Measurements from ENCODE around the gene CHRDL2.

CHRDL2 gene

DNA sequence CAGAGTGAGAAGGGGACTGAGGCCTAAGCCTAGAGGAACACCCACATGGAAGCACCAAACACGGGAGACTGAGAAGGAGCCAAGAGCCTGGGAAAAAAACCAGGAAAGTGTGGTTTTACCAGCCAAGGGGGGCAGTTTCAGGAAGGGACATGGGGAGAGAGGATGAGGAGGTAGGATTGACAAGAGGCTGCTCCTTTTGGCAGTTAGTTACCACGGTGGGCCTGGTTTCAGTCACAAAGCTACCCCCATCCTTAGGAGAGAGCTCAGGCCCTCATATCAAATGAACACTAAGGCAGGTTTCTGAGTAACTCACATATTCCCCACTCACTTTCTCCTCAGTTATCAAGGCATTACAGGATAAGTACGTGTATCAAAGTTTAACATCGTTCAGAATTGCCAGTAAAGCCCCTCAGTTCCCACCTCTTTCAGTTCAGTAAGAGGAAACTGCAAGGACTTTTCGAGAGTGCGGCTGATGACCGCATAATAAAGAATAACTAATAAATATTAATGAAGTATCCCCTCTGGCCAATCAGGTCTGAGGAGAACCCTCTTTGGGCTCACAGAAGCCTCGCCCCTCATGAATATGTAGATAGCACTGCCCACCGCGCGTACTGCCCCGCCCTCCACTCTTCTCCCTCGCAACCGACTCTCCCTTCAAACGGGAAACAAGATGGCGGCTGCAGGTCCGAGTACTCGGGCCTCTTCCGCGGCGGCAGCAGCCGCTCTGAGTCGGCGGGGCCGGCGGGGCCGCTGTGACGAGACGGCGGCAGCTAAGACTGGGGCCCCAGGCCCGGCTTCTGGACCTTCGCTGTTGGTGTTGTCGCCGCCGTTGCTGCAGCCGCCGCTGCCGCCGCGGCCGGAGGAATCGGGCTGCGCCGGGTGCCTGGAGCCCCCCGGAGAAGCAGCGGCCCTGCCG, 17.2 kb upstream of the CHRDL2 start, which contains the start of gene RNF169:
Gene RNF169, plus strand, starts transcription at position 639 of the 916 bp plus-strand sequence. Its CDS starts 32 bp downstream, at position 671.
- peak; percentile 90 for DNase-seq

DNA sequence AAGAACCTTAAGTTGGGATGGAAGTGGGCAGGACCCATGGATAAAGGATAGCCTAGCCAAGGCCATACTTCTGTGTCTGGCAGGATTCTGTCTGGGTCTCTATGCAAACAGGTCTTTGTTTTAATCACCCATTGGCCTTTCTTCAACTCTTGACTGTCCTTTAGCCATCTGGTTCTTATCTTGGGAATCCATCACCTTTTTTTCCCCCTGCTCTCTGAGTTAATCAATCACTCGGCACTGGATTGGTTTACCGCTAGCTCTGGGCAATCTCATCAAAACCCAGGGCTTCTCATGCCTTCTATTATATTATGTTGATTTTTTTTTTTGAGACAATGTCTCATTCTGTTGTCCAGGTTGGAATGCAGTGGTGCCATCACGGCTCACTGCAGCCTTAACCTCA, 15.6 kb upstream of the CHRDL2 start:
- no peak for DNase-seq

DNA sequence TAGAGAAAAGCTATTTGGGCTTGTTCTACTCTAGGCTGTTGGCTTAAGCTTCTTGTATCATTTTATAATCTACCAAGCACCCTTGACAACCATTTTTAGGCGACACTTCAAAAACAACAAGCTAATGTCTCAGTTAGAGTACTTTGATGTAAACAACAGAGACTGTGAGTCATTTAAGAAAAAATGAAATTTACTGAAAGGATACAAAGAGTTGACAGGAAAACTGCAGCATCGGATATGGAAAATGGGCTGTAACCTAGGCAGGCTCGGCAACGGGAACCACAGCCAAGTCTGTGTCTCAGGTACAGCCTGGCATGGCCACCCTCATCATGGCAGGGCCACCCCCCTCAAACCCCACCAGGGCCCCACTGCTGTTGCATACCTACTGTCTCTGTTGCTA, 13.1 kb upstream of the CHRDL2 start:
- no peak for DNase-seq

DNA sequence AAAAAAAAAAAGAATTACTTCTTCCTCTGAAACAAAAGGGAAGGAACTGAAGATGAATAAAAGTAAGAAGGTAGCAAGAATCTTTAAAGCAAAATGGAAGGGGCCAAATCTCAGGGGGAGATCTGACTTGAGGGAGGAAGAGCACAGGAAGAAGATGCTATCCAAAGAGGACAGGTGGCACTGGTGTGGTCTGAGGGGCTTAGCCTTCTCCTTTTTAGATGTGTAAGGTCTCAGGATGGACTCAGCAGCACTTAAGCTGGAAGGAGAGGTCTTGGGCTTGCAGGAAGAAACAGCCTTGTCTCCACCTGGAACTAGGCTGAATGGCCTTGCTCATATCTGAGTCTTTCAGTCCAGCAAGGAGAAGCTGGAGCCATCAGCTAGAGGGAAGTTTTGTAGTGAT, 12.4 kb upstream of the CHRDL2 start:
- DNase-seq = no peak

DNA sequence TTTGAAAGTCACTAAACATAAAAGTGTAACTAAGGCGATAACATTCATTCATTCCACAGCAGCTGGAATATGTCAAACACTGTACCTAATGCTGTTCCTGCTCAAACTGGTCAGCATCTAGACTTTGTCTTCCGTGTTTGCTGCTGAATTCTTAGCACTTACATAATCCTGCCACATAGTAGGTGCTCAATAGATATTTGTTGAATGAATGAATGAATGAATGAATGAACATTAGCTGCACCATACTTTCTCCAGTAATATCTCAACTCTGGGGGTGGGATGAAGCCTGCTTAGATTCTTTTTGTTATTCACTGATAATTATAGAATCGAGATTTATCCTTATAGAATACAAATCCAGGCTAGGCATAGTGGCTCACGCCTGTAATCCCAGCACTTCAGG, 10.8 kb upstream of the CHRDL2 start:
- DNase-seq = no peak

DNA sequence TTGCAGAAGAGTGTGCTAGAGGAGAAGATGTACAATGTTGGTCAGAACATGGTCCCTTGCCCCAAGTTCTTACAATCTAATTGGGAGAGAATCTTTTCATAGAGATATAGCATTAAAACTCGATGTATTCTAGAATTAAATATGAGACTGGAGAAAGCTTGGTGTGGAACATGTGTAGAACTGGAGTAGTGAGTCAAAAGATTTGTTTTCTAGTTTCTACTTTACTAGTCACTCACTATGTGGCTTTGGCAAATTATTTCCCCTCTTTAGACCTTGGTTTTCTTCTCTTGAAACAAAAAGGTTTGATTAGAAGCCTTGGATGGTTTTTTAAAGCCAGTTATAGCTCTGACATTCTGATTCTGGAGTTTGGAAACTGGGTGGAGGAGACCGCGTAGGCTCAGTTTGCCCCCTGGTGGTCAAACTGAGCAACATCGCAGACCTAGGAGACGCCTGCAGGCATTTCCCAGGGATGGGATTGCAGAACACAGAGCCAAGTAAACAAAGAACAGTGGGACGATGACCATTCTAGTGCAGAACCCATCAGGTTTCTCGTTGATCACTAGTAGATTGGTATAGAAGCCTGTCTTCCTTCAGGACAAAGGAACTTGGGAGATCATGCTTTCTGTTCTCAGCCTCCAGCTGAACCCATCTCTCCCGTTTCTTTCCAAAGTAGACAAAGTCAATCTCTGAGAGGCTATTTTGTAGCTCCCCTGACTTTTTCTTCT, 8.5 kb upstream of the CHRDL2 start:
- no peak for DNase-seq

DNA sequence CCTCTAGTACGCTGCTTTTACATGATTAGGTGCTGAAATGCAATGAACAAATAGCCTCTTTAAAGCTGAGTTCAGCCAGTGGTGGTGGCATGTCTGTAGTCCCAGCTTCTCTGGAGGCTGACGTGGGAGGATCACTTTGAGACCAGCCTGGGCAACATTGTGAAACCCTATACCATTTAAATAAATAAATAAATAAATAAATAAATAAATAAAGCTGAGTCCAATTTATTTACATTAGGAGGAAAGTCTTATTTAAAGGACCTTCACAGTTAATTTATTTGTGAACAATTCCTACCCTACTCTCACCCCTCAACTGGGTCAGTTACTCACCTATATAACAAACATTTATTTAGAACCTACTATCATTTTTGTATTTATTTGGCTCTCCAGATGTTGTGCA, 4.8 kb upstream of the CHRDL2 start:
- DNase-seq = no peak

DNA sequence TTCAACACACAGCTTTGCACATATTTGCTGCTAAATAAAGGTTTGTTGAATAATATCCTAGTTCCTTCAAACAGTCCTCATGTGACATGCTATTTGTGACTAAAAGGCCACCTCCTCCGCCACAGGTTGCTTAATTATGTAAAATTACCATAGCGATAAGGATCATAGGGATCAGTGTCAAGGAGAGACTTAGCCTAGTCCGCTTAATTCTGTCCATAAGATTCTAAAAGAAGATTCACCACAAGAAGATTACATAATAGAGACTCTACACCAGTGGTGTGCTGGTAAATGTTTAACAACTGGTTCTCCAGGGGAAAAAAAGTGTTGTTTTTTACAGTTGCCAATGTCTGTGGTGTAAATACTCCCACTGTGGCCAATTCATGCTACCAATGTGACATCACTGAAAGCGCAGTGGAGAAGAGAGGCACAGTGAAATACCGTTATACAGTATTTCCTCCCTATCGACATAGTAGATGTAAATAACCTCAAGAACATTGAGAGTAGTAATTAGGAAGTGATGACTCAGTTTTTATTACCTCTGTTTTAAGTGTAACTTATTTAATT, 4.2 kb upstream of the CHRDL2 start:
- no peak for DNase-seq

DNA sequence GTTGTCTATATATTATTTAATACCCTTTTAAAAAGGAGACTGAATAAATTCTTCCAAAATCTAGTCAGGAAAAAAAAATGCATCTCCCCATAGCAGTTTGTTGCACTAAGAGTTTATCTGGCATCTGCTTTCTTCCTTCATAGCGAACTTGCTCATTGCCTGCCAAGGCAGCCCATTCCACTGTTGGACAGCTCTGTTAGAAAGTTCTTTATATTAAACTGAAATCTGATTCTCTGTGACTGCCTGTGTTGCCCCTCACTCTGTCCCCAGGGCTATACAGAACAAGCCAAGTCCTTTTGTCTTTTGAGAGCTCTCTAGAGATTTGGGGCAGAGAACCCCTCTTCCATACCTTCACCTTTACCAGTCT, 3.3 kb upstream of the CHRDL2 start:
- DNase-seq = no peak

DNA sequence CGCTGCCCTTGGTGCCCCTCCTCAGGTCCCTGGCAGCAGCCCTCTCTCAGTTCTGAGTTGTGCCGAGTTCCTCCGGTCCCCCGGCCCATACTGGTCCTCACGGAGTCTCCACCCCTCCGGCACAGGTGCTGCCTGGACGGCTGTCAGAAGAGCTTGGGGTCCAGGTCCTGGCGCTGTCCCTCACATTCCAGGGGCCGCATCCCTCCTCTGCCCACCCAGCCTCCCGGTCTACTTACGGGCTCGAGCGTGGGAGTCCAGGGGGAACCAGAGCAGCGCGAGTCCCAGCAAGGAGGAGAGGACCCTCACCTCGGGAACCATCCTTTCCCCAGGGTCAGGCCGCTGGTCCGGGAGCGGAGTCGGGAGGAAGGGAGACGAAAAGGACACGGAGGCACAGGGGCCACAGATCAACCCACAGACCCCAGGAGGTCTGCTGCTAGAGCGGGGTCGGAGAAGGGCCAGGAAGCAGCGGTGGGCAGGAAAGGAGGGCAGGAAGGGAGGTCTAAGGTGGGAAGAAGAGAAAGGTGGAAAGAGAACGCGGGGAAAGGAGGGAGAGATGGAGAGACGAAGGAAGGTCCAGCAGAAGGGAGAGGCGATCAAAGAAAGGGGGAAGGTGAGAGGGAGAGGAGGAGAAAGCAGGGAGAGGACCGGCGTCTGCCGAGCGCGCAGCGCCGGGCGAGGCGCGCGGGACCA, 510 bp downstream of the CHRDL2 start:
- no peak for DNase-seq

DNA sequence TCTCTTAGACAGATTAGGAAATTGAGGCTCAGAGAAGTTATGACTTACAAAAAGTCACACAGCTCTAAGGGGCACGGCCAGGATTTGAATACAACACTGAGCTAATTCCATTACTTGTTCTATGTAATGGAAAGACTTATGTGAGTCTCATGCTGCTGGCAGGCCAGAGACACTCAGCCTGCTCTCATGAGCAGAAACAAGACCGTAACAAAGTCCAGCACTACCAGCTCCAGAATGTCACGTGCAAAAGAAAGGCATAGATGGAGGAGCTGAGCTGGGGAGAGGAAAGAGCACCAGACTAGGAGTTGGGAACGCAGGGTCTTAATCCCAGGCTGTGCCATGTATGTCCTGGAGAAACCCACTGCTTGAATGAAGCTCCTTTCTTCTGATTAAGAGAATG, 1.8 kb downstream of the CHRDL2 start:
- DNase-seq = no peak

DNA sequence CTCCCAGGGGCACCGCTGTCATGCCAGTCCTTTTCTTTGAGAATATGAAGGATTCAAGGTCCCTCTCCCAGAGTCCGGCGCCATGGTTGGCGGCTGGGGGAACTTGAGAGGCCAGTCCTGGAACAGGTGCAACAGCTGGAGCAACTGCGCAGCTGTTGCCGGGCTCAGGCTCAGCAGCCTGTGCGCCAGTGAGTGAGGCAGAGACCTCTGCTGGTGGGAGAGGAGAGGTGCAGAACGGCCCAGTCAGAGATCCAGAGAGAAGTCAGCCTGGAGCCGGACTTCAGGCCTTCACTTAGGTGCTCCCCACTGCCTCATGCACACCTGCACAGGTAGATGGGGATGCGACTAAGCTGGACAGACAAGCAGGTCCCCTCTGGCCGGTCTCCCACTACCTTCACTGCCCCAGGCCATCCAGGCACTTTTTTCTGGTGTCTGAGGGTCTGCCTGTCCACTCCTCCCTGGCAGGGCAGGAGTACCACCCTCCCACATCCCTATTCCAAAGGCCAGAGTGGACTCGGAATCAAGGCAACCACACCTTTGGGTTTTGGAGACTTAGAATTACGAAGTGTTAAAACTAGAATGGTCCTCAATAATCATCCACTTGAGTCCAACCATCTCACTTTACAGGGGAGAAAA, 4.6 kb downstream of the CHRDL2 start:
- peak; percentile 58 for DNase-seq

DNA sequence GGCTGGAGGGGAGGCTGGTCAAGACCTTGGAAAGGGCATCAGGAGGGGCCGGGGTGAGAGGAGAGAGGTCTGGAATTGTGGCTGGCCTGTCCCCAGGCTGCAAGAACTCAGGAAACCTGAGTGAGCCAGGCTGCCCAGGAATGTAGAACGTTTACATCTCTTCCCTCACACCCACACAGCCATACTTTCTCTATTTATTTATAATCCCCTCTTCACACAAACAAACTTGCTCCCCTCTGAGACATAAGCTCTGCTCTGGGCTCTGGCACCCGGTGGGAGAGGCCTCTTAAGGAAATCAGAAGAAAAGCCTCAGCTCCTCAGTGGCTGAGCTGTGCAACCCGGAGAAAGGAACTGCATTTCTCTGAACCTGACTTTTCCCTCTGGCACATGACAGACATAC, 5.5 kb downstream of the CHRDL2 start:
- no peak for DNase-seq

DNA sequence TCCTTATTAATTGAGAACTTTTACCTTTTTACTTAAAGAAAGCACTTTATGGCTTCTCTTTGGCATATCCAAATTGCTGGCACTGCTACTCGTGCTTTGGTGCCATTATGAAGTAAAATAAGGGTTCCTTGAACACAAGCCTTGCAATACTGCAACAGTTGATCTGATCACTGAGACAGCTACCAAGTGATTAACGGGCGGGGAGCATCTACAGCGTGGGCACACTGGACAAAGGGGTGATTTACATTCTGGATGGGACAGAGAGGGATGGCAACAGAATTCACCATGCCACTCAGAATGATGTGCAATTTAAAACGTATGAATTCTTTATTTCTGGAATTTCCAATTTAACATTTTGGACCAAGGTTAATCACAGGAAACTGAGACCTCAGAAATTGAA, 7.7 kb downstream of the CHRDL2 start:
- no peak for DNase-seq

DNA sequence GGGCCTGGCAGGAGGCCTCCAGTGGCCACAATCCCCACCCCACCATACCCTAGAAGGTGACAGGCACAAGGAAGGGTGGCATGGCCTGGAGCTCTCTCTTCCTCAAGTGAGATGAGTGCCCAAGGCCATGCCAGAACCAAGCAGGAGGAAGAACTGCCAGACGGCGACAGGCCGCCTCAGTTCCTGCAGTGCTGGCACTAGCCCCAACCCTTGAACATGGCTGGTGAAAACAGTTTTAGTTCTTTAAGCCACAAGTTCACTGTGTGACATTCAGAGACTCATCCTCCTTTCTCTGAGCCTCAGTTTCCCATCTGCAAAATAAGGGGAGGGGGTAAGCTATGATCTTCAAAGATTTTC, 9.8 kb downstream of the CHRDL2 start:
- DNase-seq = no peak

DNA sequence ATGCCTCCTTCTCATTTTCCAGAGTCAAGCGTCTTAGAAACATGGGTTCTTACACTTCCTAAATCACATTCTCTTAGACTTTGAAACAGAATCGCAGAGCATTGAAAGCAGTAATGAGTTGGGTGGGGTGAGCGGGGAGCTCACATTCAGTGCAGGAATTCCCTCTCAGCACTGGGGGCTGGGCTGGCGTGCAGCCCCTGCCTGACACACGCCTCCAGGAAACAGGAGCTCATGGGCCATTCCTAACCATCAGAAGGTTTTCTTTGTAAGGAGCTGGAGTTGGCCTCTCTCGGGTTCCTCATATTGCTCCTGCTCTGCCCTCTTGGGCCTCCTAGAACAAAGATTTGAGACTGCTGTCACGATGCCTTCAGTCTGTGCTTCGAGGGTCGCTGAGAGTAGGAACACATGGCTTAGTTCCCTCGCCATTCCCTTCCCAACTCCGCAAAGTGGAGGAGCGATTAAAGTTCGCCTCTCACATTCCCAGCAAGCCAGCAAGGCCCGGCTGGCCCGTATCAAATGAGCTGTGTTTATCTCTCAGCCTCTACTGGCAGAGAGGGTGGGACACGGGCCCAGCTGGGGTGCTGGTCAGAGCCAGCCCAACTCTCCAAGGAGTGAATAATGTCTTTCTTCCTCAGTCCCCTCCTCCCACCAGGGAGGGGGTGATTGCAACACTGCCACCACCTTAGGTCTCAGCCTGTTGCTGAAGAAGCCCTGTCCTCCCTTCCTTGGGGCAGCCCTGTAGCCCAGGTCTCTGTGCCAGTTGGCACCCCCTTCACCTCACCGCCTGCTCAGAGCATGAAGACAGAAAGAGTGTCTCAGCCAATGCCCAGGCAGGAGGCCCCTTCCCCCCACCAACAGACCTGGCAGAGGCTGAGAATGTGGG, 10.4 kb downstream of the CHRDL2 start:
- no peak for DNase-seq

DNA sequence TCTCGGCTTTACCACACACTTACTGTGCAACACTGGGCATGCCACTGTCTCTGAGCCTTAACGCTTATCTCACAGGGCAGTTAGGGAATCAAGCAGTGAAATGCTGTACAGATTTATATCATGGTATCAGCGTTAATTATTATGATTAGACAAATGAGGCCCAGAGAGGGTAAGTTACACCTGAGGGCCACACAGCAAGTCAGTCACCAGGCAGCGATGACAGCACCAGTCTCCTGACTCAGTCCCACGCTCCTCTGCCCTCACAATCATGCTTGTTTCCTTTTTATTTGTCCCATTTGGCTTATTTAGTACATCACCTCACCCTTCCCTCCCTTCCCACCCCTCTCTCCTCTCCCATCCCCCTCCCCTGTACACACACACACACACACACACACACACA, 12.2 kb downstream of the CHRDL2 start:
- no peak for DNase-seq

DNA sequence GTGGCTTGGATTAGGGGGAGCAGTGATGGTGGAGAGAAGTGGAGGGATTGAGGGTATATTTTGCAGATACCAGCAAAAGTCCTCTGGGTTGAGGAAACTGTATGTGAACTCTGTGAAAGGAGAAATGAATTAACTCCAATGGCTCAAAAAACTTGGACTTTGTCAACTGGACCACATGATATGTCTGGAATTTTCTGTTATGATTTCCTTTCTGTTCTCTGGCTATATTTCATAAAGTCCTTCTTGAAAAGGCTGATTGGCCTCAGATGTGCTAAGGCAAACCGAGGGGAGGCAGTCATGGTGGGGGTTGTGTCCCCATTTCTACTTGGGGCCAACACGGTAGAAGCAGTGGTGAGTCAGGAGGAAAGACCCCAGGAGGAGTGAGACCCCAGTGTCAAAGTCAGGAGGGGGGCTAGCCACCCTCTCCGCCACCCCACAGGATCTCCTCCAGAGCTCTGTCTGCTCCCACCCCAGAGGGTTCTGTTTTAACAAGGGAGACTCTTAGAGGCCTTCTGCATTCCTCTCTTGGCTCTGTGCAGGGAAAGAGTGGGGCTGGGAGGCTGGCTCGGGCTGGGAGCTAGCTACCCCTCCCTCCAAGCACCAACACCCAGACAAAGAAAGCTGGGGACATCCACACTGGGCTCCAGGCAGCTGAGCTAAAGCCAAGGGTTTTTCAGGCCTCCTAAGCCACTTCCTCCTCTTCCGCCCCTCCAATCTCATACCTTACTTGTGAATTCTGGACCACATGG, 13.8 kb downstream of the CHRDL2 start:
- DNase-seq = no peak

DNA sequence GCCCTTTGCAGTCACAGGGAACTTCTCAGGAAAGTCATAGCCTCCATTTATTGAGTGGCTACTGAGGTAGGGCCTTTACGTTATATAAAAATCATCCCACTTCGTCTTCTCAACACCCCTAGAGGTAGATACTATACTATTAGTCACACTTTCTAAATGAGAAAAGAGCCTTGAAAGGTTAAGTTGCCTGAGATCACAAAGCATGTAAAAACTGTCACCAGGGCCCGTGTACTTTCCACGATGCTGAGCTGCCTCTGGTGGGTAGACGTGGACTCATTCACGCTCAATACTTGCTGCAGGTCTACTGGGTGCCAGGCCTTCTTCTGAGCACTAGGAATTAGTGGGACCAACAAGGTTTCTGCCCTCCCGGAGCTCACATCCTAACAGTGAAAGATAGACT, 16.3 kb downstream of the CHRDL2 start:
- no peak for DNase-seq

DNA sequence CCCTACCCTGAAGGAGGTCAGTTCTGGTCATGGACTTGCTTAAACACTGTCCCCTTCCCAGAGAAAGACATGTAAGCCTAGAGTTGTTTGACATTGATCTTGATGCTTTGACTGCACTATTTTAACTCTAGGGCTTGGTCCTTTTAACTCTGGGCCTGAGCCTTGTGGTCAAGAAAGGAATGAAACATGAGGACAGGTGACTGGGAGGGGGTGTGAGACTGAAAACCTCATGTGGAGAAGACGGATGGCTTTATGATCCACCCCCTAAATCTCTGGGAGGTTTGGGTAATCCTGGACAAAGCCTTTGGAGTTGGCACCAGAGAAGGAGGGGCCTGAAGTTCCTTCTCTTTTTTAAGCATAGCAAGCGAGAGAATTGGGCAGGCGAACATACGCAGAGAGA, 17.5 kb downstream of the CHRDL2 start:
- DNase-seq = no peak

DNA sequence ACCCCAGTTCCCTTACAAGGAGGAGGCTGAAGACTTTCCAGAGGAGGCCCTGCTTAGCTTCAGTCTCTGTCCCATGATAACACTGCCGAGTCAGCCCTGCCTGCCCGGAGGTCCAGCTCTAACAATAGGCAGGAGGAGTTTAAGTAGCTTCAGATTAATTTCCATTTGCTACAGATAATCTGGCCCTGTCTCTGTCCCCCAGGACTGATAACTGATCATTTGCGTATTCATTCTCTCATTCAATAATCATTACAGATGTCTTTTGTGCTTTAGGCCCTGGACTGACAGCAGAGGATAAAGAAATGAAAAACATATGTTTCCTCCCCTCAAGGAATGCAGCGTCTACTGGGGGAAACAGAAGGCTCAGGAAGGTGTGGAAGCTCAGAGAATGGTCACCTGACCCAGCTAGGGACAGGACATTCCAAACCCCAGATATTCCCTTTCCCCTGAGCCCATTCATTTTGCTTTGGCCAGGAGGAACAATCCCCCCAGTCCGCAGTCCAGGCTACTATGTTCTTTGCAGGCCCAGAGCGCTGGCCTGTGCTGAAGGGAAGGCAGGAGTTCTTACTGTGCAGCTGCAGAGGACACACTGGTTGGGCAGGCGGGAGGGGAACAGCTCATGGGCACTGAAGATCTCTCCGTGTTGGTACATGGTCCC, 20.8 kb downstream of the CHRDL2 start:
- no peak for DNase-seq
